Measurements from ENCODE around the gene ANXA11. TPM values are rescaled to one million over a fixed set of nuclear protein-coding genes. Genes with fewer than 3 reads are reported as not detected.

The ANXA11 gene
- total RNA-seq, 1 experiment from 2014 or later = 68.1 TPM

- Histone ChIP-seq H3K23me2 (ENCODE audit: insufficient read length, low read depth, low read length, poor library complexity, severe bottlenecking) (no peaks in the 10 kb centered on the region), H3K79me2 (ENCODE audit: insufficient read depth, low read length) (no peaks in the 10 kb centered on the region), H3K79me1 (ENCODE audit: insufficient read depth, low read depth, low read length, poor library complexity, severe bottlenecking) (no peaks in the 10 kb centered on the region), H3K27ac (ENCODE audit: insufficient read length, low read depth, low read length) (no peak overlapping the region), H3K27me3 (ENCODE audit: insufficient read depth, low read length) (no peaks in the 10 kb centered on the region; the same call in 1 of the 2 replicates), H3K4me1 (ENCODE audit: insufficient read depth, low read length) (no peaks in the 10 kb centered on the region), H2AK5ac (ENCODE audit: insufficient read length, low read length) (no peak overlapping the region), H2BK5ac (ENCODE audit: insufficient read length, low read length) (no peak overlapping the region), H3K56ac (ENCODE audit: insufficient read length, low read depth, low read length) (no peak overlapping the region), H2BK15ac (ENCODE audit: low read depth, low read length) (no peak overlapping the region), H3T11ph (ENCODE audit: low read length) (no peak overlapping the region), H4K5ac (ENCODE audit: insufficient read length, low read depth, low read length) (no peak overlapping the region), H4K8ac (replicated peaks; ENCODE audit: insufficient read length, low read depth, low read length) (no peak overlapping the region), H3K18ac (ENCODE audit: insufficient read length, low read depth, low read length) (no peak overlapping the region), H2BK12ac (ENCODE audit: insufficient read length, low read depth, low read length) (no peak overlapping the region), H2BK120ac (ENCODE audit: low read depth, low read length, poor library complexity, severe bottlenecking) (no peak overlapping the region), H2BK20ac (ENCODE audit: low read depth, low read length, poor library complexity, severe bottlenecking) (no peak overlapping the region), H3K23ac (ENCODE audit: insufficient read length, low read depth, low read length) (no peak overlapping the region), H3K9ac (ENCODE audit: extremely low read depth, insufficient read length, low read length) (no peak overlapping the region), H3K4ac (ENCODE audit: low read depth, low read length) (no peak overlapping the region), H2AFZ (ENCODE audit: low read length) (no peak overlapping the region), H4K91ac (ENCODE audit: insufficient read length, low read depth, low read length) (no peak overlapping the region), H3K14ac (ENCODE audit: insufficient read depth, low read length) (no peak overlapping the region), H3K9me3 (ENCODE audit: control insufficient read depth, low read depth, low read length) (no peaks in the 10 kb centered on the region), H4K20me1 (ENCODE audit: control insufficient read depth, insufficient read depth, insufficient read length) (no peaks in the 10 kb centered on the region), H3K4me2 (ENCODE audit: insufficient read depth, insufficient read length, low read length) (no peak overlapping the region)
- TF ChIP-seq CTCF (conservative IDR thresholded peaks at IDR 0.05) = no peak
- H3K27ac Mint-ChIP-seq = no peak overlapping the region
- H3K27me3 Mint-ChIP-seq (ENCODE audit: low read depth) = peaks cover 5% of the 10 kb centered on the region
- no peak overlapping the region for H3K4me3 Mint-ChIP-seq
- H3K9me3 Mint-ChIP-seq = peaks cover 4 to 9% of the 10 kb centered on the region in 2 experiments; a peak in 4 of 5 replicates
- no CpG with 5 or more reads among the region's 5 CpGs for WGBS (ENCODE audit: extremely low coverage, insufficient read length, low lambda C conversion rate)
- H3K4me1 Mint-ChIP-seq = peaks cover 7 to 18% of the 10 kb centered on the region in 2 experiments
- DNase-seq = no peak
- peaks cover 5 to 13% (median 8%) of the 10 kb centered on the region in 3 experiments for H3K36me3 Mint-ChIP-seq (ENCODE audit: insufficient read depth in 1 of 3, low read depth in 3 of 3)
Observed at GRCh38 chr10:80148166-80148805, 57.1 kb downstream of the ANXA11 start.

All from H9 (cell line).